DND-41 (cell line): ENCODE measurements around the gene TMEM132D.

Source experiments
- EZH2 ChIP-seq: IDR thresholded peaks from 3 replicates; pipeline ENCODE4 v1.6.1; 2012; ENCODE audit warnings: borderline replicate concordance, low read depth, mild to moderate bottlenecking, moderate library complexity, low read length, inconsistent platforms; ENCODE audit not compliant: severe bottlenecking
- TF ChIP-seq, protein P1 (sequence below): IDR thresholded peaks from 2 replicates; pipeline ENCODE4 v1.5.1; 2012; ENCODE audit warnings: borderline replicate concordance, low read length, moderate library complexity, mild to moderate bottlenecking; ENCODE audit not compliant: poor library complexity, severe bottlenecking; ENCODE audit errors: extremely low read depth

DNA sequence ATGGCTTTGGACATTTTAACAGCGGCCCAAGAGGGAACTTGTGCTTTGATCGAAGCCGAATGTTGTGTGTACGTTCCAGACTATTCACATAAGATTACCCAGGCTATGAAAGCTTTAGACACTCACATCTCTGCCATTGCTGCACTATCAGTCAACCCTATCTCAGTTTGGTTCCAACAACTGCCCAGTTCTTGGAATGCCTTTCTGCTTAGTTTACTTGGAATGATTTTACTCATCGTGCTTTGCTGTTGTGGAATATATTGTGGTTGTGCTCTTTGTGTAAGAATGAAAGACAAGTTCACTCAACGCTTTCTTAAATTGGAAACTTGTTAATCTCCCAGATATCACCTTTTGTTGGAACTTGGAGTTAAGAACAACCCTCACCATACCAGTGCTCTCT lies 552.3 kb downstream of the TMEM132D start:
- TF ChIP-seq, protein P1, sequence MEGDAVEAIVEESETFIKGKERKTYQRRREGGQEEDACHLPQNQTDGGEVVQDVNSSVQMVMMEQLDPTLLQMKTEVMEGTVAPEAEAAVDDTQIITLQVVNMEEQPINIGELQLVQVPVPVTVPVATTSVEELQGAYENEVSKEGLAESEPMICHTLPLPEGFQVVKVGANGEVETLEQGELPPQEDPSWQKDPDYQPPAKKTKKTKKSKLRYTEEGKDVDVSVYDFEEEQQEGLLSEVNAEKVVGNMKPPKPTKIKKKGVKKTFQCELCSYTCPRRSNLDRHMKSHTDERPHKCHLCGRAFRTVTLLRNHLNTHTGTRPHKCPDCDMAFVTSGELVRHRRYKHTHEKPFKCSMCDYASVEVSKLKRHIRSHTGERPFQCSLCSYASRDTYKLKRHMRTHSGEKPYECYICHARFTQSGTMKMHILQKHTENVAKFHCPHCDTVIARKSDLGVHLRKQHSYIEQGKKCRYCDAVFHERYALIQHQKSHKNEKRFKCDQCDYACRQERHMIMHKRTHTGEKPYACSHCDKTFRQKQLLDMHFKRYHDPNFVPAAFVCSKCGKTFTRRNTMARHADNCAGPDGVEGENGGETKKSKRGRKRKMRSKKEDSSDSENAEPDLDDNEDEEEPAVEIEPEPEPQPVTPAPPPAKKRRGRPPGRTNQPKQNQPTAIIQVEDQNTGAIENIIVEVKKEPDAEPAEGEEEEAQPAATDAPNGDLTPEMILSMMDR = no peak
- no peak for TF ChIP-seq EZH2
